ENCODE results near the gene IMP4.

DNA sequence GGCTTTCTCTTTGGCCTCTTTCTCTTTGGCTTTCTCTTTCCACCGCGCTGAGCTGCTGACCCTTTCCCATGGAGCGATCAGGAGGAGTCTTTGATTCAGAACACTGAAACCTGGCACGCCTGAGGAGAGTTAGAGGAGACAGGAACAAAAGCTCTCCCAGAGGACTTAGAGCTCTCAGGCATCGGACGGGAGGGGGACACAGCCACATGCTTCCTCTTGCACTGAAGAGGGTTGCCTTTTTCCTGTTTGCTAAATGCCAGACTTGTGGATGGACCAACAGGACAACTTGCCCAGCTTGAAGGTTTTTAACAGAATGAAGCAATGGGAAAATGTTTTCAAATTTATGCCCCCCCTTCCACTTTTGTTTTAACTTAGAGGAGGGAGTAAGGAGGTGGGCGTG is 9.5 kb downstream of the IMP4 start:
- TF ChIP-seq, protein P1, sequence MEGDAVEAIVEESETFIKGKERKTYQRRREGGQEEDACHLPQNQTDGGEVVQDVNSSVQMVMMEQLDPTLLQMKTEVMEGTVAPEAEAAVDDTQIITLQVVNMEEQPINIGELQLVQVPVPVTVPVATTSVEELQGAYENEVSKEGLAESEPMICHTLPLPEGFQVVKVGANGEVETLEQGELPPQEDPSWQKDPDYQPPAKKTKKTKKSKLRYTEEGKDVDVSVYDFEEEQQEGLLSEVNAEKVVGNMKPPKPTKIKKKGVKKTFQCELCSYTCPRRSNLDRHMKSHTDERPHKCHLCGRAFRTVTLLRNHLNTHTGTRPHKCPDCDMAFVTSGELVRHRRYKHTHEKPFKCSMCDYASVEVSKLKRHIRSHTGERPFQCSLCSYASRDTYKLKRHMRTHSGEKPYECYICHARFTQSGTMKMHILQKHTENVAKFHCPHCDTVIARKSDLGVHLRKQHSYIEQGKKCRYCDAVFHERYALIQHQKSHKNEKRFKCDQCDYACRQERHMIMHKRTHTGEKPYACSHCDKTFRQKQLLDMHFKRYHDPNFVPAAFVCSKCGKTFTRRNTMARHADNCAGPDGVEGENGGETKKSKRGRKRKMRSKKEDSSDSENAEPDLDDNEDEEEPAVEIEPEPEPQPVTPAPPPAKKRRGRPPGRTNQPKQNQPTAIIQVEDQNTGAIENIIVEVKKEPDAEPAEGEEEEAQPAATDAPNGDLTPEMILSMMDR (IDR thresholded peaks at IDR 0.05; ENCODE audit: low read depth, low read length): no peak
- no peak for TF ChIP-seq EZH2phosphoT487 (IDR thresholded peaks at IDR 0.05; ENCODE audit: low read depth)
